Measurements from ENCODE around the gene RAB11FIP4.

DNA sequence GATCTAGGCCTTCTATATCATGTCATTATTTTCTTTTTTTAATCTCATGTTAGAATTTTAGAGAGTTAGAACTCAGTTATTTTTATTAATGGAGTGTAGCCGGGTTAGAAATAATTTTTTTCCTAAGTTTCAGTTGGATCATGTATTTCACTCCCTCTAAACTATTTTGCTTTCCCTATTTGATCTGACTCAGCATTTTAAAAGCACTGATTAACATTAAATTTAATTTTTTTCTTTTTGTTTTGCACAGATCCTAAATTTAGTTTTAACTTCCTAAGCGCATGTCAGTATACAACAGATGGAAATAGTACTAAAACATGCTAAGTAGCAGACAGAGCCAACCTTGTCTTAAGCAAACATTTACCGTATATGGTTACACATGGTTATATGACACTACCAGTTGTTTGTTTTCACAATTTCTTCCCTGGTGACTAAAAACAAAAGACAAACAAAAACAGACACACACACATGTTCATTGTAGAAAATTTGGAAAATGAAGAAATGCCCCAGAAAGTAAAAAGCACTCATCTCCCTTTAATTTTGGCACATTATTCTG is 33.6 kb upstream of the RAB11FIP4 start:
- TF ChIP-seq, protein P1, sequence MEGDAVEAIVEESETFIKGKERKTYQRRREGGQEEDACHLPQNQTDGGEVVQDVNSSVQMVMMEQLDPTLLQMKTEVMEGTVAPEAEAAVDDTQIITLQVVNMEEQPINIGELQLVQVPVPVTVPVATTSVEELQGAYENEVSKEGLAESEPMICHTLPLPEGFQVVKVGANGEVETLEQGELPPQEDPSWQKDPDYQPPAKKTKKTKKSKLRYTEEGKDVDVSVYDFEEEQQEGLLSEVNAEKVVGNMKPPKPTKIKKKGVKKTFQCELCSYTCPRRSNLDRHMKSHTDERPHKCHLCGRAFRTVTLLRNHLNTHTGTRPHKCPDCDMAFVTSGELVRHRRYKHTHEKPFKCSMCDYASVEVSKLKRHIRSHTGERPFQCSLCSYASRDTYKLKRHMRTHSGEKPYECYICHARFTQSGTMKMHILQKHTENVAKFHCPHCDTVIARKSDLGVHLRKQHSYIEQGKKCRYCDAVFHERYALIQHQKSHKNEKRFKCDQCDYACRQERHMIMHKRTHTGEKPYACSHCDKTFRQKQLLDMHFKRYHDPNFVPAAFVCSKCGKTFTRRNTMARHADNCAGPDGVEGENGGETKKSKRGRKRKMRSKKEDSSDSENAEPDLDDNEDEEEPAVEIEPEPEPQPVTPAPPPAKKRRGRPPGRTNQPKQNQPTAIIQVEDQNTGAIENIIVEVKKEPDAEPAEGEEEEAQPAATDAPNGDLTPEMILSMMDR (IDR thresholded peaks at IDR 0.05; ENCODE audit: low read depth, low read length), result no peak
- no peak for TF ChIP-seq POLR2A (IDR thresholded peaks at IDR 0.05; ENCODE audit: extremely low read depth, insufficient read length)
- no peak for TF ChIP-seq MYC (IDR thresholded peaks at IDR 0.05; ENCODE audit: low read depth, low read length)

Measured in NB4 (cell line).